Testis (tissue), 2 donors: ENCODE measurements around the gene GLOD4.

Experiments used
- CTCF ChIP-seq, 3 experiments: fragments of 450-650 bp in 2 of 3; fragments of 200-600 bp in 1 of 3; sonication (generic) in 1 of 3; IDR thresholded peaks; one replicate each; pipeline ENCODE4 v1.5.1; 2016 to 2019; ENCODE audit warnings: antibody characterized with exemption in 3 of 3, mild to moderate bottlenecking in 2 of 3, moderate library complexity in 1 of 3
- POLR2A ChIP-seq: fragments of 450-650 bp; IDR thresholded peaks from one replicate; pipeline ENCODE4 v1.6.1; 2017; ENCODE audit warnings: antibody characterized with exemption, mild to moderate bottlenecking, moderate library complexity

GRCh38 chr17:800446-801242 lies 18.6 kb upstream of the GLOD4 start:
- TF ChIP-seq CTCF (IDR thresholded peaks at IDR 0.05) (no peak), POLR2A (no peak)
